Fibroblast of skin of left quadriceps (primary cell): ENCODE measurements around the gene PPFIBP1.
"Not testable (repeated sequence)": the region's sequence is repeated elsewhere in the genome, so short reads cannot be mapped to it uniquely, and the experiment has no call there.

Experiments used
- DNase-seq, 2 experiments: peaks; one replicate each; pipeline ENCODE4 v3.0.0-alpha.2; 2013; ENCODE audit warnings: low read depth in 2 of 2

PPFIBP1 gene

DNA sequence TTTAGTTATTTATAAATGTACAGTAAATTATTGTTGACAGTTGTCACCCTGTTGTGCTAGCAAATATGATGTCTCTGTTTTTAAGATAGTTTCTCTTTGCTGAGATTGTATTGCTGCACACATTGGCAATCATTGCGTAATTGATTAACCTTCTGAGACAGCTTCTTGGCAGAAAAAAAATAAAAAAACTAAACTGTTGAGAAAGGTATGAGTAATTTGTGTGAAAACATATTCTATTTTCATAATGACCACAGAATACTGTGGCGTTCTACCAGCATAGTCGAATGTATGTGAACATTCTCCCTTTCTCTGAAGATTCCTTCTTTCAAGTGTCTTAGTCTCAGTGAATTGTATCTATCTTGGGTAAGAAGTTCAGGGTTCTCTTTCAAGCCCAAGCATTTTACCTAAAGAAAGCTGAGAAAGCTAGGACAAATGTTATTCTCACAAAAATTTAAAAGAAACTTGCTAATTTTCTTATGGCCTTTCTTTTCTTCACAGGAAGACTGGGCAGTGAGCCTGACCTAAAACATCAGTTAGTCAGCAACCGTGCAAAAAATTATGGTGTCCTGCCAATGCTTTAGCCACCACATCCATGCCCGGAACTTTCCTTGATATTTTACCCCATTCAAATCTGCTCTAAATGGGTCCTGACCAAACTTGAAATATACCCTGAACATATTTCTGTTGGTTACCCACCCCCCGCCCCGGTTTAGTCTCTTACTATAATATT is 103.3 kb downstream of the PPFIBP1 start:
- DNase-seq, result peak; percentile 64 to 69

DNA sequence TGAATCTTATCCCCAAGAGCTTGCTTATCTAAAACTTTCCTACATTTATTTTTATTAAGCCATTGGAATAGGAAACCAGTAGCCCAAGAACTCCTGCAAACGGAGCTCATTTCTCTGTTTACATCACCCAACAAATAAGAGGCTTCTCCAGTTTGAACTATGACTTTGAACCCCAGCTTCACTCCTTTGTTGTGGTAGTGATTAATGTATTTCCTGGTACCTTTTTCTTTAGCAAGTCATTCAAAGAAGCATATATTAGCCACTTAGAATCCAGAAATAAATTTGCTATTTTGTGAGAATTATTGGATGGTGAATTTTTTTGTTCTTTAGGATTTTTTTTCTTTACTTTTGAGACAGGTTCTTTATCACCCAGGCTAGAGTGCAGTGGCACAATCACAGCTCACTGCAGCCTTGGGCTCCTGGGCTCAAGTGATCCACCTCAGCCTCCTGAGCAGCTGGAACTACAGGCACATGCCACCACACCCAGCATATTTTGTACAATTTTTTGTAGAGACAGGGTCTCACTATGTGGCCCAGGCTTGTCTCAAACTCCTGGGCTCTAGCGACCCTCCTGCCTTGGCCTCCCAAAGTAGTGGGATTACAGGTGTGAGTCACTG is 104.0 kb downstream of the PPFIBP1 start:
- not testable (repeated sequence) for DNase-seq

DNA sequence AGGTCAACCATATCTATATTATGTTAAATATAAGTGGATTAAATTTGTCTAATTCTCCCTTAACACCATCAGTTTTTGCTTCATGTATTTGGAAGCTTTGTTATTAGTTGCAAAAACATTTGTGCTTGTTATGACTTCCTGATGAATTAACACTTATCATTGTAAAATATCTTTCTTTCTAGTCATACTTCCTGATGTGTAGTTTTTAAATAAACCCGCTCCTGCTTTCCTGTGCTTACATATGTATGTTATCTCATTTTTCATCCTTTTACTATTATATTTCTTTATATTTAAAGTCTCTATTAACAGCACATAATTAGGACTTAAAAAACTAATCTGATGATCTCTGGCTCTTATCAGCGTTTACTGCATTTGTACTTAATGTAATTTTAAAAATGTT is 106.2 kb downstream of the PPFIBP1 start:
- not testable (repeated sequence) for DNase-seq

DNA sequence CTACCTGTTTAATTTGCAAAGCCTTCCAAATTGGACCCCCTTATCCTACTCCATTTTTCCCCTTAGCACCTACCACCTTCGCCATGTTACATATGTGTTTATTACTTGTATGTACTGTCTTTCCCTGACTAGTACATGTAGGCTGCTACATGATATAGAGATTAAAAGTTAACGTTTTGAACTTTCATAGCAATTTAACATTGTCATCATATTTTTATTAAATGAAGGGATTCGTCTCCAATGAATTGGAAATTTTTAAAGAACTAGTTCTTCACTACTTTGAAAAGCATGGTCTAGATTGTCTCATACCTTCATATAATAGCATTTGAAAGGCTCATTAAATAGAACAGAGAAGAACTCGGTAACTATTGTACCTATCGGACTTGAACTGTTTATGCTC is 107.4 kb downstream of the PPFIBP1 start:
- DNase-seq, result no peak

DNA sequence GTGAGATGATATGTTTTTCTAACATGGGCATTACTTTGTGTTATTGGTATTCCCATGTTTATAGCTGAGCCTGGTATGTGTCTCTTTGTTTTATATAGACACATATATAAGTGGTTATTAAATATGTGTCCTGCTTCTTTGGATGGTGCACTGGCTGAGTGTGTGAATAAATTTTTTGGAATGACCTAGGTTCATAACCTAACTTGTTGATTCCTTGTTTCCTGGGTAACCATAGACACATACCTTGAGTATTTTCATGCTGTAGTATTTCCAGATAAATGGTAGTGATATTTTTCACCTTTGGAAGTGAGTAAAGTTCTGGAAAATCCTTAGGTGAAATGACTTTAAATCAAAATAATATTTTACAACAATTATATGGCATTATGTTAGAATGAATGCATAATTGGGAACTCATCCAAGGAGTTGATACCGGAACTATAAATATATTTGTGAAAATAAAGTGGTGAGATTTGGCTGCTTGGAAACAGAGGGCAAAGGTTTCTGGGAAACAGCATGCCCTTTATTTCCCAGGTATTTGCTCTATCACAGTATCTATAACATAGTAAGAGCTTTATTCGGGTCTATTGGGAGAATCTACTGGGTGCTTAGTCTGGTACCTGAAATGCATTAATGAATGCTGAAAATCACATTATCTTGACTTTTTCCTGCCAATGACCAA is 107.9 kb downstream of the PPFIBP1 start:
- DNase-seq, result no peak

DNA sequence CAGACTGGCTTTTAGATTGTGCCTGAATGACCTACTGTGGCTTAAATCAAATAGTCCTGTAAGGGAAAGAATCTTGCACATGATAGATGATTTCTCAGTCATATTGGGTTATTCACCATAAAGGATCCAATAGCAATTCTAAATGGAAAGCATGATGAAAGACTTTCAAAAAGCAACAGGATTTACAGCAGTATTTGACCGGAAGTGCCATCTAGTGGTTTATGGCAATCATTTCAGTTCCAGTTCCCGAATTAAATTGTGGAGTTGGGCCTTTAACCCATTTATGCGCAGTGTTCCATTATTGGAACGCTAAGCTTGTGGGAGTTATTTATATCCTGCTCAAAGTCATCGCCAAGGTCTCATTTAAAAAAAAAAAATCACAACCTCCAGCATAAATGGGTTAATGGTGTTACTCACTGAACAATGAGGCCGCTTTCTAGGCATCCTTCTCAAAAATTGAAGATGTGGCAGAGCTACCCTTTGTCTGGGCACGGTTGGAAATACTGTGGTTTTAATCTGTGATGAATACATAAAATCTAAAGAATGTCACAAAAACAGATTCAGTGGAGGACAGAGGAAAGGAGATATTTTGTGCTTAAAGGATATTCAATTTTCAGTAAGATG is 111.5 kb downstream of the PPFIBP1 start:
- peak; percentile 44 to 47 for DNase-seq

DNA sequence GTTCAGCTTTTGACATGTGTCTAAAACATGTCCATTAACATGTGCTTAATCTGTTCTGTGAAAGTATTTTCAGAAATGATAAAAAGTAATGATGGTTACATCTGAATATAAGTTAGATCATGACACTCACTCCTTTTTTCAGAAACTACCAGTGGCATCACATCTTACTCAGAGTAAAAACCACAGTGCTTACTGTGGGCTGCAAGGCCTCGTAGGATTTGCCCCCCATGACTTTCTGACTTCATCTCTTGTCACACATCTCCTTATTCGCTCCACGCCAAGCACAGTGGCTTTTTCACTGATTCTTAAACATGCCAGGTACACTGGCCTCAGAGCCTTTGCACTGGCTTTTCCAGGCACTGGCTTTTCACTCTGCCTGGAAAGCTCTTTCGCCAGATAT is 112.6 kb downstream of the PPFIBP1 start:
- DNase-seq, result not testable (repeated sequence)

DNA sequence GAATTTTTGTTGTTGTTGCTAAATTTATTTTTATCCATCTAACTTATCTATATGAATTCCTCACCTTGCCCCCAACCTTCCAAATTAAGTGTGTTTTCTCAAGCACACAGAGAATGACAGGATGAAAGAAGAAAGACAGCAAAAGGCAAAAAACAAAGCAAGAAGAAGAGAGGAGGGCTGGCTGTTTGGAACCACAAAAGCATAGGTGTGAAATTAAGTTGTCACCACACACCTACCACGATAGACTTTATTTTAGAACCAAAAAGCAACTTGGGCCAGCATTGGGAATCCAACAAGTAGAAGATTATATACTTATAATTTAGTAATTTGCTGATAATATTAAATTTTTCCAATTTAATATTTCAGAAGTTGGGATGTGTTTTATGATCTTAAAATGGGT is 113.5 kb downstream of the PPFIBP1 start:
- DNase-seq, result no peak

DNA sequence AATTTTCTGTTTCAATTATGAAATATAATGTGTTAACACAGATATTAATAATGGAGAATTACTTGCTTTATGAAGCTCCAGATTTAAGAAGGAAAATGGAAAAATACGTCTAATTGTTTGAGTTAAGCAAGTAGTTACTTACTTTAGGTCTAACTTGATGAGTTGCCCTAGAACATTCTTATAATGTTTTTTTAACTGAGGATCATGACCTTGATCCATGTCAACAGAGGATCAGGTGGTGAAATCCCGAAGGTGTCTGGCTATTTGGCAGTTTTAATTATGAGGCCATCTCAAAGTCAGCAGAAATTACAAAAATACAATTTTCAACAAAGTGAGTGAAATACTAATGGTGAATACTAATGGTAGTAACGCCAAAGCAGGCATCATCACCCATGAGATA is 115.3 kb downstream of the PPFIBP1 start:
- no peak for DNase-seq

DNA sequence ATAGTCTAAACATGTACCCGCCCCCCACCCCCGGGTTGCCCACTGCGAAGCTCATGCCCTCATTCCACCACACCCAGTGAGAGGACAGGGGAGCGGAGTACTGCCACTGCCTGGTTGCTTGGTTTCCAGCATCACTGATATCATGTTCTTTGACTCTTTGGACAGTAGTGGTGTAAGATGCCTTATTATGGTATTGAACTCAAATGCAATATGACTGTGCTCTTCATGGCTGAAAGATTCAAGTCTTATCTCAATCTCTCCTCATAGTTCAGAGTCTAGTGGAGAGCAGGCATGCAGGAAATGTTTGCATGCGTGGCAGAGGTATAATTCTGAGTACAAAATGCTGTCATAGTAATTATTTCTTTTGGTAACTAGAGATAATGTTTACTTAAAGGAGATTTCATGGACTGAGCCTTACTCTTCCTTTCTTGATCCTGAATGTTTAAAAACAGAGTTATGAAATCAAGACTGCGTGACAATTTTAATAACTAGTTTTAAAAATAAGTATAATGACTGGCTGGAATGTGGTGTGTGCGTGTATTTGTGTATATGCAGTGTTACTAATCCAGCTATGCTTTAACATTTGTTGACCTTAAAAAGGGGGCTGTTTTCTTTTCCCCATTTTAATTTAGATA is 116.7 kb downstream of the PPFIBP1 start:
- not testable (repeated sequence) for DNase-seq

DNA sequence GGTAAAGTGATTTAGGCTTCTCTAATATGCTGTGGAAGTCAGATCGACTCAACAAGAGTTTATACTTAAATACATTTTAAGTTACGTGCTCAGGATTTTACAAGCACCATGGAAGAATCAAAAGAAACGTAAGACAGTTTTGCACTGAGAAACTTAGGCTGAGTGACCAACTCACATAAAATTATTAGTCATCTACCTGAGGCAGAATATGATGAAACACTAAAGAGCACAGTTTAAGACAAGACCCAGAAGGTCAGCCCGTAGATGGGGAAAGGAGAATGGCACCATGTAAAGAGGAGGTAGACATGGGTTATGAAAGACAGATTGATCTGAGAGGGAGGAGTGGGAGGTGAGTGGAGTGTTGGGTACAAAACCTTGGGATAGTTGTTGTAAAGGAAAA is 118.4 kb downstream of the PPFIBP1 start:
- DNase-seq, result not testable (repeated sequence)

DNA sequence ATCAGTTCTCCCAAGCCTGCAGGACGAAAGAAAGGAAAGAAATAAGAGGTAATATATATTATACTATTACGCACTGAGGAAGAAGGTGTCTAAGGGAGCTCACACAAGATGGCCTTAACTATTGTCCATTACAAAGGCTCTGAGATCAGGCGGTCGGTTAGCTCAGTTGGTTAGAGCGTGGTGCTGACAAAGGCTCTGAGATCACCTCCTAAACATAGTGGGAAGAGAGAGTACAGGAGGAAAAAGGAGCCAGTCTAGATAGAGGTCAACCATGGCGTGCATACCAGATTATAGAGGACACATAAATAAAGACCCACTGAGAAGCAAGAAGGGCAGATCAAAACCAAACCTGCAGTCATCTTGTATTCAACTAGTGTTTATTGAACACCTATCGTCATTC is 118.9 kb downstream of the PPFIBP1 start:
- DNase-seq, result not testable (repeated sequence)

DNA sequence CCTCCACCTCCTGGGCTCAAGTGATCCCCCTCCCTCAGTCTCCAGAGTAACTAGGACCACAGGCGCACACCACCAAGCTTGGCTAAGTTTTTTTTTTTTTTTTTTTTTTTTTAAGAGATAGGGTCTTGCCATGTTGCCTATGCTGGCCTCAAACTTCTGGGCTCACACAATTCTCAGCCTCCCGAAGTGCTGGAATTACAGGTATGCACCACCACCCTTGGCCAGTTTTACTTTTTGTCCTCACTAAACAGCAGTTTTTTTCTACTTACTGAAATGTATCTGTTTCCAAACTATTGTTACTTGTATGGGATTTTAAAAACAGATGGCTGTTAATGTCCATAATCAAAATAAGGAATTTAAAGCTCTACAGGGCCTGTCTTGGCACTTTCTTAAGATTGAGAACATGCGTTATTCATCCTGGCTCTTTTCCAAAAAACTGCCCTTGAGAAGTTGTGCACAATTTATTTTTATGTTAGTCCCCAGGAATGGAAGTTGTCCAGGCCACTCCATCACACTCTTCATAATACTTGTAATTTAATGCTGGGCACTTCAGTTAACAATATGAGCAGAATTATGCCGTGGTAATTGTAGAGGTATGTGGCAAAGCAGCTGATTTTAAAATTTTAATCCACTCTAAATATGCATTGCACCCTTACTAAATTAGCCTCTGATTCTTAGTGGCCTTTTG is 120.3 kb downstream of the PPFIBP1 start:
- peak; percentile 30 to 37 for DNase-seq

DNA sequence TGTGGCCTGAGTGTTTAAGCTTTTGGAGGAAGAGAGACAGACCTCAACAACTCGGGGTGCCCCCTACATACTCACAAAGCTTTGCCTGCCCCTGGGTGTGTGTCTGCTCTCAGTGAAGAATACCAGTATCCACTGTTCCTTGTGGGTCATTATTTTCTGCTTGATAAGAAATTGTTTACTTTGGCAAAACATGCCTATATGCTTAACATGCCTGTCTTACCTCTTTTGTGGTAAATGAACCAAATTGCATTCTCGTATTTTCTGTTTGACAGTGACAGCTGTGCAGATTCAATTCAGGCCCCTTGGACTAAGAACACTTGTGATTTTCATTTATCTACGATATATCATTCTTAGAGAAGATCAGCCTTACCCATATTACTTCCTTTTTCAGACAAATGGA is 121.7 kb downstream of the PPFIBP1 start:
- DNase-seq, result no peak

DNA sequence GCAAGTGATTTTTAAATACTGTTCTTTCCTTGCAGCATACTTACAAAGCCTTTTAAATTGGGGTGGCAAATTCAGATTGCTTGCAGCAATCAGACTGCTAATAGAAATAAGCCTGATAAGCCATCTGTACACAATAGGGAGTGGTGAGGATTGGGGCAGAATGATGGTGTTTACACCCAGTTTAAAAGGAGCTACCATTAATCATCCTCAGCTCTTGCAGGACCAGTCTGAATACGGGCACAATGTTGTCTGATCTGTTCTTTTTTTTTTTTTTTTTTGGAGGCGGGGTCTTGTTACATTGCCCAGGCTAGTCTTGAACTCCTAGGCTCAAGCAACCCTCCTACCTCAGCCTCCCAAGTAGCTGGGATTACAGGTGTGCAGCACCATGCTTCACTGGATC is 122.1 kb downstream of the PPFIBP1 start:
- DNase-seq, result no peak

DNA sequence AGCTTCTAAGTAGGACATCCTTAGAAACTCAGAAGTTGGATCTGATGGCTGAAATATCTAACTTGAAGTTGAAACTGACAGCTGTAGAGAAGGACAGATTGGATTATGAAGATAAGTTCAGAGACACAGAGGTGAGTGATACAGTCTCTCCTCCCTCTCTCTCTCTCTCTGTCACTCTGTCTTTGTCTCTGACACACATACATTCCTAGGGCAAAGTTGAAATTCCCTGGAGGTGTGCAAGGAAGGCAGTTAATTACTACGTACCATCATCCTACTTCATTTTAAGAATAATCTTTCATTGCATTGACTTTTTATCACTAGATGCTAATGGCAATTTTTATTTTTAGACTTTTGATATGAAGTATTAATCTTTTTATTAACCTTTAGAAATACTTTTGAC is 126.0 kb downstream of the PPFIBP1 start:
- DNase-seq, result no peak

DNA sequence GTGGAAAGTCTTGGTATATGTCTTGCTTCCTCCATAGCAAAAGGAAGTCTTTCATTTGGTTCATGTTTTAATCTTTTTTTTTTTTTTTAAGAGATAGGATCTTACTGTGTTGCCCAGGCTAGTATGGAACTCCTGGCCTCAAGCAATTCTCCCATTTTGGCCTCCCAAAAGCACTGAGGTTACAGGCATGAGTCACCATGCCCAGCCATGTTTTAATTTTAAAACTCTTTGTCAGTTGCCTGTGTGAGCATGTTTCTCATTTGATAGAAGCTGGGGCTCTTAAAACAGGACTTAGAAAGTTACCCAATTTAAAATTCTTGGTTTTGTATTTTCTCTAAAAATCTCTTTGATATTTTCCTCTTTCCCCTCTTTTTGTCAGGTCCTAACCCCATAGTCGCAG is 127.2 kb downstream of the PPFIBP1 start:
- DNase-seq, result no peak

DNA sequence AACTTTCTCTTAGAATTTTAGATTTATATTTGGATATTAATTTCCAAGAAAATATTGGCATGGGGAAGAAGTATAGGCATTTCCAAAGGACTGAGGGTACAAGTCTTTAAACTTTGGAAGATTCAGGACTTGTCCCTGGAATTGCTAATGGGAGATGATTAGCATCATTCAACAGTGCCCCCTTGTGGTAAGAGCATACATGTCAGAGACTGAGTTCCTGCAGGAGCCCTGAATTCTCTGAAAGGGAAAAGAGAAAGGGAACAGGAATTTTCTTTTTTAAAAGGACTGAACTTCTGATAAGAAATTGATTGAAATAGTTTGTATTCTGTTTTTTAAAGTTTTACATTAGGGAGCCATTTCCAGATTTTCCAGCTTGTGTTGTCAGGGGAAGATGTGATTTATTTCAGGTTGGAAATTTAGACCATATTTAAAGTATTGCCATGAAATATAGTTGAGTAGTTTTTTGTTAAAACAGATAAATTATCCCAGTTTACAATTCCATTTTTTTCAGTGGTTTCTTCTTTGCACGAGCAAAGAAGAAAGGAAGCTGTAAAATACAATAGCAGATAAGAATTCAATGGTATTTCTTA is 128.3 kb downstream of the PPFIBP1 start:
- peak; percentile 58 to 67 for DNase-seq

DNA sequence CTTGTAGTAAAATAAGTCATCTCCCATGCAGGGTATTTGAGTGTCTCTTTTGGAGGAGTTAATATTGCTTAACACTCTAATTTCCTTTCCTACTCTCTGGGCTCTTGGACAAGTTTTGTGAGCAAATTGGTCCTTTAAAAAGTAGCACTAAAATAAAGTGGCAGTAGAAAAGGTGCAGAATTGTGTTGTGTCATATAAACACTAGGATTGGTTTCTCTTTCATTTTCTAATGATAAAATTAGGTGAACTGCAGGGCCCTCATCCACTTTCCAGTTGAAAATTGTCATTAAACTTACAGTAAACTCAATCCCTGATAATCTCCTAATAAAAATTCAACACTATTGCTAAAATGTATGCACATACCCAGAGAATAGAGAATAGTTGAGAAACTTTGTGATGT is 129.7 kb downstream of the PPFIBP1 start:
- no peak for DNase-seq

DNA sequence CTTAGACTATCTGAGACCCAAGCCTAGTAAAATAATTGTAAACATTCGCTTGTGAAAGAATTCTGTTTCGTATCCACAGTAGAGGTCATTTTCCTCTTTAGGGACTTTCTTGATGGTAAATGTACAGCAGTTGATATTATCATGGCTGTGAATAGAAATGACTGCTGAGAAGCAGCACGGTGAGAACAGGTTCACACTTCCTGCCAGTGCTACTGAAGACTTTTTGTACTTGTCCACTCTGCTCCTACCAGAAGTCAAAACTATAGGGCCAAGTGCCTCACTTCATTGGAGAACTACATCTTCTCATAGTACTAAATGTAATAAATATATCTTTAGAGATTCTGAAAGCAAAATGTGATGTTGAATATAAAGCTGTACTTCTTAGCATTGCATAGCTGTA is 131.5 kb downstream of the PPFIBP1 start:
- DNase-seq, result not testable (repeated sequence)

DNA sequence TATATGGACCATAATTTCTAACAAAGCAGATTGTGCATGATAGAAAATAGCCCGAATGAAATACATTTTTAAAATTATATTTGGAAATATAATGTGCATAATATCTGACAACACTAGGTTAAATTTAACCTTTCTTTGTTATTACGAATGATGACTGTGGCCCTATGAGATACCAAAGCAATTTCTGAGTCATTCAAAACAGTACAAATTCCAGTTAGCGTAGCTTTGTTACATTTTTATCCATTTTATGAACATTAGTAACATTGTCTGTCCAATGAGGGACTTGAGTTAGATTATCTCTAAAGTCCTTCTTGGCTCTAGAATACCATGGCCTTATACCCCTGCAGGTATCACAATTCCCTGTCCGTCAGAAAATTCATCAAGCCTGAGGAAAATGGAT is 133.3 kb downstream of the PPFIBP1 start:
- no peak for DNase-seq
